Measurements from ENCODE around the gene LSM12.

DNA sequence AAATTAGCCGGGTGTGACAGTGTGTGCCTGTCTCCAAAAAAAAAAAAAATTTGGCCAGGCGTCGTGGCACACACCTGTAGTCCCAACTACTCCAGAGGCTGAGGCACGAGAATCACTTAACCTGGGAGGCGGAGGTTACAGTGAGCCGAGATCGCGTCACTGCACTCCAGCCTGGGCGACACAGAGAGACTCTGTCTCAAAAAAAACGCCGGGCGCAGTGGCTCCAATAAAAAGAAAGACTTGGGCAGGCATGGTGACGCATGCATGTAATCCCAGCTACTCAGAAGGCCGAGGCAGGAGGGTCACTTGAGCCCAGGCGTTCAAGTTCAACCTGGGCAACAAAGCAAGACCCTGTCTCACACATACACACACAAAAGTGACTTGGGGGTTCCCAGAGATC is 3.6 kb downstream of the LSM12 start:
- TF ChIP-seq, protein P1, sequence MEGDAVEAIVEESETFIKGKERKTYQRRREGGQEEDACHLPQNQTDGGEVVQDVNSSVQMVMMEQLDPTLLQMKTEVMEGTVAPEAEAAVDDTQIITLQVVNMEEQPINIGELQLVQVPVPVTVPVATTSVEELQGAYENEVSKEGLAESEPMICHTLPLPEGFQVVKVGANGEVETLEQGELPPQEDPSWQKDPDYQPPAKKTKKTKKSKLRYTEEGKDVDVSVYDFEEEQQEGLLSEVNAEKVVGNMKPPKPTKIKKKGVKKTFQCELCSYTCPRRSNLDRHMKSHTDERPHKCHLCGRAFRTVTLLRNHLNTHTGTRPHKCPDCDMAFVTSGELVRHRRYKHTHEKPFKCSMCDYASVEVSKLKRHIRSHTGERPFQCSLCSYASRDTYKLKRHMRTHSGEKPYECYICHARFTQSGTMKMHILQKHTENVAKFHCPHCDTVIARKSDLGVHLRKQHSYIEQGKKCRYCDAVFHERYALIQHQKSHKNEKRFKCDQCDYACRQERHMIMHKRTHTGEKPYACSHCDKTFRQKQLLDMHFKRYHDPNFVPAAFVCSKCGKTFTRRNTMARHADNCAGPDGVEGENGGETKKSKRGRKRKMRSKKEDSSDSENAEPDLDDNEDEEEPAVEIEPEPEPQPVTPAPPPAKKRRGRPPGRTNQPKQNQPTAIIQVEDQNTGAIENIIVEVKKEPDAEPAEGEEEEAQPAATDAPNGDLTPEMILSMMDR (IDR thresholded peaks at IDR 0.05; ENCODE audit: low read depth, low read length) = no peak
- TF ChIP-seq POLR2A (IDR thresholded peaks at IDR 0.05; ENCODE audit: extremely low read depth, insufficient read length) = no peak
- TF ChIP-seq, protein P2, sequence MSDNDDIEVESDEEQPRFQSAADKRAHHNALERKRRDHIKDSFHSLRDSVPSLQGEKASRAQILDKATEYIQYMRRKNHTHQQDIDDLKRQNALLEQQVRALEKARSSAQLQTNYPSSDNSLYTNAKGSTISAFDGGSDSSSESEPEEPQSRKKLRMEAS (IDR thresholded peaks at IDR 0.05; ENCODE audit: low read depth, low read length) = no peak
